ENCODE data around the gene CNDP2.

- TF ChIP-seq MAFG (CRISPR knock-in tag; IDR thresholded peaks at IDR 0.05) (no peak), POLR2AphosphoS5 (IDR thresholded peaks at IDR 0.05; ENCODE audit: low read depth, low read length) (no peak)
Observed at GRCh38 chr18:74465775-74466174, 30.4 kb upstream of the CNDP2 start.

All from HepG2 (cell line).